H1 (cell line): ENCODE measurements around the gene ANP32A. TPM values are rescaled to one million over a fixed set of nuclear protein-coding genes. Genes with fewer than 3 reads are reported as not detected.

ENCODE experiments used
- microRNA-seq, 2 experiments: library from miRNA; unstranded; fragments of <30 nt; microRNA quantifications; one replicate each; pipeline versions ENCODE4 to v1.2.0, GENCODE V29; 2016 to 2020; ENCODE audit warnings: borderline microRNAs expressed in 2 of 2, borderline number of aligned reads in 2 of 2, borderline replicate concordance in 1 of 2
- polyA plus RNA-seq, 7 experiments: library from polyadenylated mRNA; depleted of rRNA in 3 of 7; stranded (reverse) in 5 of 7; unstranded in 2 of 7; fragments of >200 nt in 5 of 7; fragments of 200-250 nt in 2 of 7; gene quantifications; 1 replicate in 5 of 7; 2 replicates in 1 of 7; 4 replicates in 1 of 7; pipeline versions ENCODE4 v1.2.1 to v1.2.3, GENCODE V29; 2011 to 2013; ENCODE audit warnings: missing spikeins in 2 of 7, mixed read lengths in 2 of 7
- small RNA-seq: library from polyadenylated mRNA; stranded (forward); fragments of <200 nt; extraction: miRNeasy Mini kit (QIAGEN cat#:217004); gene quantifications from one replicate; pipeline ENCODE3, GENCODE V24; 2013; ENCODE audit not compliant: insufficient read depth
- total RNA-seq: library from RNA; stranded (reverse); fragmentation: NEBNext Ultra II Directional; extraction: Animal tissue kit (Norgen Biotek cat#: 25700); gene quantifications from 2 replicates; pipeline ENCODE4 v1.2.1, GENCODE V29; 2021

The ANP32A gene
- total and polyA plus RNA-seq, 2 of the 8 experiments (the other 6 are each of a cell fraction or from before 2014, with no cell fraction given), result 70.8 to 295 TPM

Small RNAs within 50 kb of the gene (microRNA-seq; reads per million reads assigned to microRNA genes)
- 0 reads per million in 2 experiments for gene MIR4312

Small RNAs within 50 kb of the gene (small RNA-seq; reads per million reads assigned to genes)
- gene MIR4312, result not detected

Other genes starting within 250 kb of the ANP32A start
- 3.4 and 4.7 TPM in 2 replicates for gene CORO2B, start 241.9 kb downstream of the ANP32A start, total RNA-seq
- 6.1 and 6.7 TPM in 2 replicates for gene CORO2B, start 241.9 kb downstream of the ANP32A start, polyA plus RNA-seq (2011; rRNA removed)
- gene SPESP1, start 109.6 kb upstream of the ANP32A start, total RNA-seq, result not detected in 2 replicates
- not detected in 2 replicates for gene SPESP1, start 109.6 kb upstream of the ANP32A start, polyA plus RNA-seq (2011; rRNA removed)
- gene NOX5, start 193.8 kb upstream of the ANP32A start, total RNA-seq, result not detected in 2 replicates
- gene NOX5, start 193.8 kb upstream of the ANP32A start, polyA plus RNA-seq (2011; rRNA removed), result under 0.01 TPM in 1 of 2 replicates, not detected in the other